IMR-90 (cell line): ENCODE data around the gene MYH10. TPM values are rescaled to one million over a fixed set of nuclear protein-coding genes. Genes with fewer than 3 reads are reported as not detected.

ENCODE experiments used
- ATAC-seq: fragments of 200-7000 bp; cut with Tn5 transposase; 2 replicates; pipeline ENCODE4 v1.9.1; 2020; ENCODE audit warnings: low read depth, mild to moderate bottlenecking, moderate library complexity
- BruUV-seq: library from RNA; stranded (reverse); fragments of 400-500 nt; replicated peaks from 2 replicates; lab custom pipeline; 2021; lab: Mats Ljungman, UMichigan
- CTCF ChIA-PET: fragments of 300-600 bp; formaldehyde crosslinking; extraction: SDS; loops from one replicate; lab custom pipeline; 2021; ENCODE audit warnings: antibody characterized with exemption; lab: Yijun Ruan, JAX
- POLR2A ChIA-PET: fragments of 300-600 bp; sonication (Branson Sonifier 250); formaldehyde crosslinking; loops from one replicate; lab custom pipeline; 2022; ENCODE audit warnings: antibody characterized with exemption; ENCODE audit not compliant: unreplicated experiment; lab: Charles Lee
- DNase-seq: peaks from one replicate; pipeline ENCODE4 v3.0.0; 2013
- H2AFZ ChIP-seq: replicated peaks from 2 replicates; pipeline ENCODE3; 2013; ENCODE audit warnings: low read length, mild to moderate bottlenecking; ENCODE audit not compliant: poor library complexity
- H2AK5ac ChIP-seq: 2 replicates; pipeline ENCODE4 v1.6.1; 2013; ENCODE audit warnings: low read depth, low read length, inconsistent platforms
- H2AK9ac ChIP-seq: replicated peaks from 2 replicates; pipeline ENCODE3; 2013; ENCODE audit warnings: mild to moderate bottlenecking, low read depth, low read length, moderate library complexity; ENCODE audit not compliant: poor library complexity
- H2BK120ac ChIP-seq: 2 replicates; pipeline ENCODE4 v1.6.1; 2013; ENCODE audit warnings: low read depth, low read length, inconsistent platforms
- H2BK15ac ChIP-seq: 3 replicates; pipeline ENCODE4 v1.6.1; 2013; ENCODE audit warnings: low read depth, low read length, inconsistent platforms
- H2BK20ac ChIP-seq: 2 replicates; pipeline ENCODE4 v1.6.1; 2013; ENCODE audit warnings: low read depth, mild to moderate bottlenecking, inconsistent platforms, low read length, moderate library complexity
- H2BK5ac ChIP-seq: 2 replicates; pipeline ENCODE4 v1.6.1; 2013; ENCODE audit warnings: mild to moderate bottlenecking, low read depth, low read length, inconsistent platforms; ENCODE audit not compliant: poor library complexity, severe bottlenecking
- H3K14ac ChIP-seq: replicated peaks from 2 replicates; pipeline ENCODE4 v1.6.1; 2013; ENCODE audit warnings: low read depth, low read length, inconsistent platforms
- H3K18ac ChIP-seq: 2 replicates; pipeline ENCODE4 v1.6.1; 2013; ENCODE audit warnings: low read depth, low read length, control low read depth
- H3K23ac ChIP-seq: 2 replicates; pipeline ENCODE4 v1.6.1; 2013; ENCODE audit warnings: low read depth, low read length, inconsistent platforms
- H3K27ac ChIP-seq: 2 replicates; pipeline ENCODE4 v1.5.1; 2013; ENCODE audit warnings: mild to moderate bottlenecking, control low read depth, low read length; ENCODE audit not compliant: insufficient read depth
- H3K27me3 ChIP-seq: 2 replicates; pipeline ENCODE4 v1.6.1; 2013; ENCODE audit warnings: low read length; ENCODE audit not compliant: control insufficient read depth, insufficient read depth
- H3K36me3 ChIP-seq: 2 replicates; pipeline ENCODE4 v1.6.1; 2013; ENCODE audit warnings: low read length, mixed read lengths; ENCODE audit not compliant: control insufficient read depth, insufficient read depth
- H3K4ac ChIP-seq: 2 replicates; pipeline ENCODE4 v1.6.1; 2013; ENCODE audit warnings: low read depth, low read length, inconsistent platforms
- H3K4me1 ChIP-seq: 2 replicates; pipeline ENCODE4 v1.6.1; 2013; ENCODE audit warnings: low read length, mixed read lengths; ENCODE audit not compliant: control insufficient read depth, insufficient read depth
- H3K4me2 ChIP-seq: 2 replicates; pipeline ENCODE4 v1.6.1; 2013; ENCODE audit warnings: low read depth, mild to moderate bottlenecking, control low read depth, low read length, moderate library complexity
- H3K4me3 ChIP-seq: 2 replicates; pipeline ENCODE4 v1.5.1; 2013; ENCODE audit warnings: low read depth, mild to moderate bottlenecking, control low read depth, low read length, moderate library complexity; ENCODE audit not compliant: insufficient read depth
- H3K56ac ChIP-seq: 2 replicates; pipeline ENCODE4 v1.6.1; 2013; ENCODE audit warnings: low read length, inconsistent platforms; ENCODE audit not compliant: insufficient read depth; ENCODE audit errors: extremely low read depth
- H3K79me1 ChIP-seq, 2 experiments: 2 replicates each; pipeline ENCODE4 v1.6.1; 2013; ENCODE audit warnings: low read length in 2 of 2, inconsistent platforms in 1 of 2, low read depth in 1 of 2
- H3K9ac ChIP-seq: 2 replicates; pipeline ENCODE4 v1.6.1; 2013; ENCODE audit warnings: low read depth, low read length, control low read depth
- H3K9me1 ChIP-seq: 2 replicates; pipeline ENCODE4 v1.6.1; 2013; ENCODE audit warnings: low read length, inconsistent platforms; ENCODE audit not compliant: insufficient read depth
- H3K9me3 ChIP-seq: 2 replicates; pipeline ENCODE4 v1.6.1; 2013; ENCODE audit warnings: low read length; ENCODE audit not compliant: control insufficient read depth, insufficient read depth
- H4K20me1 ChIP-seq: 2 replicates; pipeline ENCODE4 v1.6.1; 2013; ENCODE audit warnings: low read length, inconsistent platforms; ENCODE audit not compliant: insufficient read depth
- H4K5ac ChIP-seq: 2 replicates; pipeline ENCODE4 v1.6.1; 2013; ENCODE audit warnings: mild to moderate bottlenecking, low read depth, low read length, control low read depth
- H4K8ac ChIP-seq, 2 experiments: 2 replicates each; pipeline ENCODE4 v1.6.1; 2013; ENCODE audit warnings: low read depth in 2 of 2, low read length in 2 of 2, control low read depth in 1 of 2, inconsistent platforms in 1 of 2
- H4K91ac ChIP-seq: 2 replicates; pipeline ENCODE4 v1.6.1; 2013; ENCODE audit warnings: low read depth, low read length, inconsistent platforms; ENCODE audit not compliant: insufficient read depth
- BHLHE40 ChIP-seq: fragments of 150-350 bp; IDR thresholded peaks from 2 replicates; pipeline ENCODE4 v1.6.1; 2016; ENCODE audit warnings: mild to moderate bottlenecking, low read depth, low read length
- CEBPB ChIP-seq: IDR thresholded peaks from 2 replicates; pipeline ENCODE4 v1.6.1; 2012; ENCODE audit warnings: low read depth, low read length, improper control_type of control experiment
- FOS ChIP-seq: fragments of 150-350 bp; IDR thresholded peaks from 2 replicates; pipeline ENCODE4 v1.6.1; 2016; ENCODE audit warnings: low read depth, low read length
- MAFK ChIP-seq: IDR thresholded peaks from 2 replicates; pipeline ENCODE4 v1.6.1; 2012; ENCODE audit warnings: low read depth, low read length, improper control_type of control experiment
- MAZ ChIP-seq: IDR thresholded peaks from 2 replicates; pipeline ENCODE4 v1.6.1; 2012; ENCODE audit warnings: low read depth, mild to moderate bottlenecking, low read length, improper control_type of control experiment, moderate library complexity, borderline replicate concordance
- MXI1 ChIP-seq: IDR thresholded peaks from 2 replicates; pipeline ENCODE4 v1.6.1; 2012; ENCODE audit warnings: low read depth, mild to moderate bottlenecking, low read length, moderate library complexity, borderline replicate concordance
- POLR2A ChIP-seq: IDR thresholded peaks from 2 replicates; pipeline ENCODE4 v1.6.1; 2012; ENCODE audit warnings: mild to moderate bottlenecking, low read depth, low read length
- RCOR1 ChIP-seq: IDR thresholded peaks from 2 replicates; pipeline ENCODE4 v1.6.1; 2012; ENCODE audit warnings: mild to moderate bottlenecking, low read length, improper control_type of control experiment; ENCODE audit not compliant: insufficient replicate concordance
- WGBS, 2 experiments: methylation state at CpG; one replicate each; pipeline versions ENCODE4 v1.1.5 to v1.1.7; 2013; ENCODE audit warnings: missing lambda C conversion rate in 2 of 2; ENCODE audit not compliant: insufficient read length in 1 of 2; ENCODE audit errors: extremely low coverage in 2 of 2; 5-methylcytosine and 5-hydroxymethylcytosine counted together
- dilution Hi-C: fragments of 300-500 bp; cut with HindIII; formaldehyde crosslinking; loops from one replicate; pipeline ENCODE4 v1.14.3; 2018; ENCODE audit warnings: low sequenced_read_pairs; ENCODE audit not compliant: unreplicated experiment
- in situ Hi-C: fragments of 300-500 bp; cut with MboI; formaldehyde crosslinking; loops from 3 replicates; pipeline ENCODE4 v1.14.3; 2019; ENCODE audit warnings: low sequenced_read_pairs, inconsistent platforms, mixed read lengths
- intact Hi-C: fragments of 100-400 bp; cut with micrococcal nuclease; formaldehyde crosslinking; loops from 2 replicates; pipeline ENCODE4 v1.10.0; 2022
- polyA plus RNA-seq, 3 experiments: library from polyadenylated mRNA; depleted of rRNA; stranded (reverse); fragments of >200 nt; gene quantifications; 2 replicates each; pipeline ENCODE4 v1.2.3, GENCODE V29; 2012; ENCODE audit warnings: low replicate concordance in 1 of 3
- total RNA-seq: library from RNA; depleted of rRNA; stranded (reverse); fragments of >200 nt; gene quantifications from 2 replicates; pipeline ENCODE4 v1.2.3, GENCODE V29; 2012

Gene MYH10
- total and polyA plus RNA-seq, 2 of the 4 experiments (the other 2 are of a cell fraction), result 71.2 to 95.2 TPM

DNA sequence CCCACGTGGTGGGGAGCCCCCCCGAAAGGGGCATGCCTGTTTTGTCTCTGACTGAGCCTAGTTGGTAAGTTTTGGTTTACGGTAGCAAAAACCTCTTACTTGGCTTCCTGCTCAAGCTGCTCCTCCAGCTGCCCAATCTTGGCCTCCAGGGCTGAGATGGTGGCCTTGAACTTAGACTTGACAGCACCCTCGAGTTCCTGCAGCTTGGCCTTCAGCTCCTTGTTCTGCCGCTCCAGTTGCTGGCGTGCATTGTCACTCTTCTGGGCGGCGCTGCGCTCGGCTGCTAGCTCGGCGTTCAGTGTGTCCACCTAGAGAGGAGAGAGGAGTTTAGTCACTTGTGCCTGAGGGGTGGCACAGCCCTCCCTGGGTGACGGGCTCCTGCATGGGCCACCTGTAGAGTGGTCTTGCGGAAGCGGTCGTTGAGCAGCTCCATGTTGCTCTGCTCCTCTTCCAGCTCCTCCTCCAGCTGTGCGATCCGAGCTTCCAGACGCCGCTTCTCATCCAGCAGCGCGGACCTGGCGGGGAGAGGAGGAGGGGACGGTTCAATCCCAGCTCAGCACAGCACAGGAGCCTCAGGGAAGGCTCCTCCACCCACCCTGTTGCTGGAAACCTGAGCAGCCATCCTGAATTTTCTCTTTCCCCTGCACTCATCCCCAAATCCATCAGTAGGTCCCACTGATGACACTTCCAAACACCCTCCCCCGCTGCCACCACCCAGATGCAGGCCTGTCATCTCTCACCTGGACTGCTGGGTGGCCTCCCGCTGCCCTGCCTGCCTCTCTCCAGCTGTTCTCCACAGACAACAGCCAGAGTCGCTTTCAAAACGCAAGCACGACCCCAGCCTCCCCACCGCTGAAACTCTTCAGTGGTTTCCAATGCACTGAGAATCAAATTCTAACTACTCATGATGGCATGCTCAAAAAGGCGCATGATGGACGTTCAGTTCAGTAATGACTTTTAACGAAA lies 150.2 kb downstream of the MYH10 start (continued):
- TF ChIP-seq FOS (no peak), MAFK (no peak), RCOR1 (no peak)

DNA sequence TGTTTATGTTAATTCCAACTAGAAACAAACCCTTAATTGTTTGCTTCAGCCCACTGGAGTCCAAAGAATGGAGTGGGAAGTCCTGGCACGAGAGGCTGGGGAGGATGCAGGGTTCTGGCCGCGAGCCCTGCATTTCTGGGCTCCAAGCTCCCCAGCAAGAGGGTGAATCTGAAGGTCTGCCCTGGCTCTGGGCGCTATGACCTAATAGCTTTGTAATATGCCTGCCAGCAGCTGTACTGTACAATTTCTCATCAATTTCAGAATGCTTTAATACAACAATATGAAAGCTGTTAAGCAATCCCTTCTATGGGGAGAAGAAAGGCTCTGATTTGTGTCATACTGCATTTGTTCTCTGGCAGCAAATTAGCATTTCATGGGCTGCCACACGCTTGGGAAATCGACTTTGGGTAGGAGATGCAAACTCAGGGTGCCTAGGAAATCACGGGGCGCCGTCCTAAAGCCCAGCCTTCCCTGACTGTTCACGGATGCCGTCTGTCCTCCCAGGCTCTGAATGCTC lies 151.0 kb downstream of the MYH10 start:
- 70% methylated on average over 2 of the region's 11 CpGs; no CpG with 5 or more reads in 1 of the 2 experiments for WGBS, 2 experiments

More for the DNA sequence above, 151.0 kb downstream of the MYH10 start:
- ChIA-PET CTCF (interaction anchor here (1.5 kb wide), 1 partner anchor 69 kb away, joined by 3 read pairs; no protein-coding TSS in a partner anchor), POLR2A (interaction anchor here (0.5 kb wide), 1 partner anchor 1000 kb away, joined by 3 read pairs; no protein-coding TSS in a partner anchor)
- dilution Hi-C loops, result no loop called here
- Histone ChIP-seq H4K5ac (no peak overlapping the region; the same call in 1 of the 2 replicates), H2AK9ac (no peak overlapping the region), H3K9me1 (0 out of 2 replicates have a peak, but pooled peaks cover 7% of the 10 kb centered on the region), H3K4me2 (no peak overlapping the region), H2BK5ac (peak overlapping the region; percentile 21), H3K14ac (no peak overlapping the region), H3K4me3 (no peak overlapping the region), H3K27me3 (no peaks in the 10 kb centered on the region), H2AFZ (no peak overlapping the region), H3K4ac (no peak overlapping the region), H2BK15ac (no peak overlapping the region), H4K20me1 (peaks cover 26% of the 10 kb centered on the region), H3K36me3 (peaks cover 83% of the 10 kb centered on the region), H3K23ac (no peak overlapping the region), H3K27ac (peak overlapping the region; percentile 38; the same call in 1 of the 2 replicates), H3K18ac (no peak overlapping the region), H3K79me1 (peaks cover 9 to 37% of the 10 kb centered on the region in 2 experiments; a peak in 2 of 4 replicates), H3K4me1 (peaks cover 9% of the 10 kb centered on the region), H3K56ac (no peak overlapping the region), H2AK5ac (no peak overlapping the region), H4K91ac (no peak overlapping the region), H2BK20ac (no peak overlapping the region), H2BK120ac (no peak overlapping the region), H4K8ac (no peak overlapping the region), H3K9me3 (no peaks in the 10 kb centered on the region), H3K9ac (no peak overlapping the region)
- intact Hi-C loops, result no loop called here
- peak; percentile 71 for DNase-seq
- ATAC-seq, result peak; percentile 71
- BruUV-seq, result no TSS peak
- TF ChIP-seq MAFK, result no peak
- TF ChIP-seq POLR2A, result no peak
- peak; percentile 88; the same call in 1 of the 2 replicates for TF ChIP-seq BHLHE40
- TF ChIP-seq MXI1, result no peak
- TF ChIP-seq CEBPB, result peak; percentile 49
- TF ChIP-seq MAZ, result no peak
- in situ Hi-C loops, result no loop called here
